Cardiac atrium fibroblast (primary cell): Measurements from ENCODE around the gene TRIM16. TPM values are rescaled to one million over a fixed set of nuclear protein-coding genes. Genes with fewer than 3 reads are reported as not detected.

Source experiments
- total RNA-seq: library from RNA; depleted of rRNA; stranded (reverse); fragments of >200 nt; gene quantifications from 2 replicates; pipeline ENCODE4 v1.2.3, GENCODE V29; 2015

The TRIM16 gene
- 26.0 and 82.1 TPM in 2 replicates for total RNA-seq

GRCh38 chr17:15683824-15684478 is at the start of gene TRIM16:
Gene TRIM16, minus strand, starts transcription at chr17:15684311. Its CDS starts 32,702 bp downstream, at chr17:15651609.

GRCh38 chr17:15731900-15732299 is 47.8 kb upstream of the TRIM16 start, which contains the start of gene TBC1D26:
Gene TBC1D26, plus strand, starts transcription at chr17:15732283. Its CDS starts 3,066 bp downstream, at chr17:15735349.

GRCh38 chr17:15699413-15699924 is 15.4 kb upstream of the TRIM16 start, which contains the start of gene ZNF286A:
Gene ZNF286A, plus strand, starts transcription at chr17:15699752. Its CDS starts 578 bp downstream, at chr17:15700330.

GRCh38 chr17:15619331-15620058 is 64.6 kb downstream of the TRIM16 start, which contains the start of gene FBXW10B:
Gene FBXW10B, minus strand, starts transcription at chr17:15619704. Its CDS starts 192 bp downstream, at chr17:15619512.

Other genes with a start within 250 kb of the TRIM16 start
- gene CDRT4, start 216.7 kb downstream of the TRIM16 start, total RNA-seq = not detected in 2 replicates
- 4.9 and 11.5 TPM in 2 replicates for gene TVP23C, start 120.8 kb downstream of the TRIM16 start, total RNA-seq
- not detected in 2 replicates for gene FBXW10B, start 64.6 kb downstream of the TRIM16 start, total RNA-seq
- 20.7 and 21.5 TPM in 2 replicates for gene ZNF286A, start 15.4 kb upstream of the TRIM16 start, total RNA-seq
- gene TBC1D26, start 48.0 kb upstream of the TRIM16 start, total RNA-seq = not detected in 2 replicates